ENCODE data around the gene PCDH9. TPM values are rescaled to one million over a fixed set of nuclear protein-coding genes. Genes with fewer than 3 reads are reported as not detected.
"Not testable (repeated sequence)": the region's sequence is repeated elsewhere in the genome, so short reads cannot be mapped to it uniquely, and the experiment has no call there.

PCDH9 gene
- total RNA-seq, 1 donor from 2014 or later, result 3.7 TPM

GRCh38 chr13:66765559-66765958, 464.6 kb downstream of the PCDH9 start:
- H3K27me3 ChIP-seq, result no peaks in the 10 kb centered on the region
- intact Hi-C loops (cut with DNase I), result no loop called here
- DNase-seq (ENCODE audit: extremely low spot score in 2 of 2), result no peak

DNA sequence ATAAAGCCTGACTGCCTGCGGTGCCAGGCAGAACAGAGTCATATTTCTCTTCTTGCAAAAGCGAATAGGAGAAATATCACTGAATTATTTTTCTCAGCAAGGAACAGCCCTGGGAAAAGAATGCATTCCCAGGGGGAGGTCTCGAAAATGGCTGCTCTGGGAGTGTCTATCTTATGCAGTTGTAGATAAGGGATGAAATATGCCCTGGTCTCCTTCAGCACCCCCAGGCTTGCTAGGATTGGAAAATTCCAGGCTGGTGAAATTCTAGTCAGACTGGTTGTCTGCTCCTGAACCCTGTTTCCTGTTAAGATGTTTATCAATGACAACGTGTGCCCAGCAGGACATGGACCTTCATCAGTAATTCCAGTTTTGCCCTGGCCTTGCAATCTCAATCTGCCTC, 469.5 kb downstream of the PCDH9 start:
- H3K4me3 ChIP-seq; H3K27me3 ChIP-seq; H3K27ac ChIP-seq; intact Hi-C loops (cut with DNase I); DNase-seq (ENCODE audit: extremely low spot score in 2 of 2); H3K4me1 ChIP-seq; H3K36me3 ChIP-seq: not testable (repeated sequence)
- peaks cover 12% of the 10 kb centered on the region for H3K9me3 ChIP-seq

More at GRCh38 chr13:66765559-66765958, 464.6 kb downstream of the PCDH9 start:
- no peak for TF ChIP-seq POLR2A (IDR thresholded peaks at IDR 0.05)
- Histone ChIP-seq H3K9me3 (peaks cover 5% of the 10 kb centered on the region), H3K4me1 (no peaks in the 10 kb centered on the region), H3K27ac (no peak overlapping the region), H3K4me3 (no peak overlapping the region), H3K36me3 (no peaks in the 10 kb centered on the region)

- Histone ChIP-seq H3K4me1 (no peaks in the 10 kb centered on the region), H3K27me3 (no peaks in the 10 kb centered on the region), H3K36me3 (no peaks in the 10 kb centered on the region), H3K4me3 (no peak overlapping the region), H3K27ac (no peak overlapping the region), H3K9me3 (peaks cover 12% of the 10 kb centered on the region)
- TF ChIP-seq CTCF (IDR thresholded peaks at IDR 0.05), result no peak
- TF ChIP-seq POLR2A (IDR thresholded peaks at IDR 0.05), result no peak
- no peak for TF ChIP-seq POLR2AphosphoS5 (IDR thresholded peaks at IDR 0.05; ENCODE audit: insufficient read depth in 1 of 2, low read depth in 1 of 2)
- intact Hi-C loops (cut with DNase I), result no loop called here
- DNase-seq (ENCODE audit: extremely low spot score in 2 of 2), result no peak
Observed at GRCh38 chr13:66759919-66760318, 470.2 kb downstream of the PCDH9 start.

- Histone ChIP-seq H3K27ac (no peak overlapping the region), H3K9me3 (no peaks in the 10 kb centered on the region), H3K36me3 (no peaks in the 10 kb centered on the region), H3K27me3 (no peaks in the 10 kb centered on the region), H3K4me1 (no peaks in the 10 kb centered on the region), H3K4me3 (no peak overlapping the region)
- intact Hi-C loops (cut with DNase I), result no loop called here
- TF ChIP-seq POLR2A (IDR thresholded peaks at IDR 0.05), result no peak
- no peak for TF ChIP-seq POLR2AphosphoS5 (IDR thresholded peaks at IDR 0.05; ENCODE audit: insufficient read depth in 1 of 2, low read depth in 1 of 2)
- TF ChIP-seq CTCF (IDR thresholded peaks at IDR 0.05), result no peak
- no peak for DNase-seq (ENCODE audit: extremely low spot score in 2 of 2)
Observed at GRCh38 chr13:66751691-66752090, 478.4 kb downstream of the PCDH9 start.

GRCh38 chr13:66748712-66749111, 481.4 kb downstream of the PCDH9 start:
- Histone ChIP-seq H3K27ac (no peak overlapping the region), H3K36me3 (no peaks in the 10 kb centered on the region), H3K4me1 (no peaks in the 10 kb centered on the region), H3K4me3 (no peak overlapping the region), H3K27me3 (no peaks in the 10 kb centered on the region), H3K9me3 (no peaks in the 10 kb centered on the region)
- no peak for DNase-seq (ENCODE audit: extremely low spot score in 2 of 2)
- intact Hi-C loops (cut with DNase I), result no loop called here
- TF ChIP-seq CTCF (IDR thresholded peaks at IDR 0.05), result no peak
- no peak for TF ChIP-seq POLR2AphosphoS5 (IDR thresholded peaks at IDR 0.05; ENCODE audit: insufficient read depth in 1 of 2, low read depth in 1 of 2)
- no peak for TF ChIP-seq POLR2A (IDR thresholded peaks at IDR 0.05)

DNA sequence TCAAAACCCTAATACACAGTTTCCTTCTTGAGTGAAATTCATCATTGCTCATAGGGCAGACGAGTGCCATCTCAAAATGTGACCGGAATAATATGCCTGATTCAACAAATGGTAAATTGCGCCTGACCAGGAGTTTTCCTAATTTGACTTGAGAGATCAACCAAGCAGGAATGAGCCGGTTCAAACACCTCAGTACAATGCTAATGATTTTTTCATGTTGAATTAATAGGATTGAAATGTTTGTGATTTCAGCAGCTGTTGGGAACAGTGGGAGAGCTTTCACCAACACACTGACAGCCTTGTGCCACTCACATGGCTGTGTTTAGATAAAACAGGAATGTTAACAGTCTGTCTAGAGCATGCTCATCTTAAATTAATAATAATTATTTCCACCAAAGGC, 484.8 kb downstream of the PCDH9 start:
- no peak overlapping the region for H3K27ac ChIP-seq
- no peak overlapping the region for H3K4me3 ChIP-seq
- DNase-seq (ENCODE audit: extremely low spot score in 2 of 2), result no peak
- TF ChIP-seq POLR2A (IDR thresholded peaks at IDR 0.05) (no peak), CTCF (IDR thresholded peaks at IDR 0.05) (no peak), POLR2AphosphoS5 (IDR thresholded peaks at IDR 0.05; ENCODE audit: insufficient read depth in 1 of 2, low read depth in 1 of 2) (no peak)
- no peaks in the 10 kb centered on the region for H3K36me3 ChIP-seq
- H3K27me3 ChIP-seq, result no peaks in the 10 kb centered on the region
- intact Hi-C loops (cut with DNase I), result no loop called here
- H3K4me1 ChIP-seq, result no peaks in the 10 kb centered on the region
- H3K9me3 ChIP-seq, result no peaks in the 10 kb centered on the region
